Measurements from ENCODE around the gene MBIP.

Gene MBIP

DNA sequence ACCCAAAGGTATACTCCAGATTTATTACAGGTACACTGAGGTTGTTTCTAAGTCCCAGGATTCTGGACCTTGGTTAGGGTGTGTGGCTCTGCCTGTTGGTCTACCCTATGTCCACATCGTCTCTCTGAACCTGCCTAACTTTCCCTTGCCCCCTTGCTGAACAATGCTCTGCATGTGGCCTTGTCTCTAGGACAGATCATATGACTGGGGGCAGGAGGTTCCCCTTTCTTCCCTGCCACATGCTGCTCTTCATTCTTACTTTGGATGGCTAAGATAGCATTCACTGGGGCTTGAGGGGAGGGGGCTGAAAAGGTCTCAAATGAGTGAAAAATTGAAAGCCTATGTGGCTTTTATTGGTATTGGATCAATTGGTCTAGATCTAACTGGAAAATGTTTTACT lies 49.2 kb downstream of the MBIP start:
- no peak for DNase-seq (ENCODE audit: extremely low read depth, insufficient read length)
- H3K4me3 ChIP-seq (replicated peaks; ENCODE audit: low read depth, low read length) = no peak overlapping the region
- no peaks in the 10 kb centered on the region for H3K36me3 ChIP-seq (ENCODE audit: control insufficient read depth, insufficient read depth, low read length)
- H3K27me3 ChIP-seq (replicated peaks; ENCODE audit: control insufficient read depth, insufficient read depth, low read length) = peaks cover 2% of the 10 kb centered on the region; the same call in 1 of the 2 replicates
- TF ChIP-seq, protein P1, sequence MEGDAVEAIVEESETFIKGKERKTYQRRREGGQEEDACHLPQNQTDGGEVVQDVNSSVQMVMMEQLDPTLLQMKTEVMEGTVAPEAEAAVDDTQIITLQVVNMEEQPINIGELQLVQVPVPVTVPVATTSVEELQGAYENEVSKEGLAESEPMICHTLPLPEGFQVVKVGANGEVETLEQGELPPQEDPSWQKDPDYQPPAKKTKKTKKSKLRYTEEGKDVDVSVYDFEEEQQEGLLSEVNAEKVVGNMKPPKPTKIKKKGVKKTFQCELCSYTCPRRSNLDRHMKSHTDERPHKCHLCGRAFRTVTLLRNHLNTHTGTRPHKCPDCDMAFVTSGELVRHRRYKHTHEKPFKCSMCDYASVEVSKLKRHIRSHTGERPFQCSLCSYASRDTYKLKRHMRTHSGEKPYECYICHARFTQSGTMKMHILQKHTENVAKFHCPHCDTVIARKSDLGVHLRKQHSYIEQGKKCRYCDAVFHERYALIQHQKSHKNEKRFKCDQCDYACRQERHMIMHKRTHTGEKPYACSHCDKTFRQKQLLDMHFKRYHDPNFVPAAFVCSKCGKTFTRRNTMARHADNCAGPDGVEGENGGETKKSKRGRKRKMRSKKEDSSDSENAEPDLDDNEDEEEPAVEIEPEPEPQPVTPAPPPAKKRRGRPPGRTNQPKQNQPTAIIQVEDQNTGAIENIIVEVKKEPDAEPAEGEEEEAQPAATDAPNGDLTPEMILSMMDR (IDR thresholded peaks at IDR 0.05; ENCODE audit: insufficient read depth, low read length, poor library complexity, severe bottlenecking) = no peak

DNA sequence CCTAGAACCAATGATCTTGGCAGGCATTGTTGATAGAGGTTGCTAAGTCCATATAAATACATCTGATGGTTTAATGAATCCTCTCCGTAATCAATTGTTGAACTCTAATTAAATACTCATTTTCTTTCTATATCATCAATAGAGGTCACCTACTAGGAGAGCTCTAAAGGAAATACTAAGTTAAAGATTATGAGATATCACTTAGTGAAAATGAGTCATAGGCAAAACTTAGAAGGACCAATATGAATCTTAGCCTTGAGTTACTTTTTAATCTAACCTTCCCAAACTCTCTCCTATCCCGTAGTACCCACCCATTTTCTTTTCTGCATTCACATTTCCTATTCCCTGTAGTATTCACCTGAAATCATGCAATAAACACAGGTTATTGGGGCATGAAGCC lies 50.2 kb downstream of the MBIP start:
- TF ChIP-seq, protein P1 (IDR thresholded peaks at IDR 0.05; ENCODE audit: insufficient read depth, low read length, poor library complexity, severe bottlenecking) = no peak
- DNase-seq (ENCODE audit: extremely low read depth, insufficient read length) = no peak
- Histone ChIP-seq H3K4me3 (replicated peaks; ENCODE audit: low read depth, low read length) (no peak overlapping the region), H3K36me3 (ENCODE audit: control insufficient read depth, insufficient read depth, low read length) (no peaks in the 10 kb centered on the region), H3K27me3 (replicated peaks; ENCODE audit: control insufficient read depth, insufficient read depth, low read length) (peaks cover 2% of the 10 kb centered on the region; the same call in 1 of the 2 replicates)

DNA sequence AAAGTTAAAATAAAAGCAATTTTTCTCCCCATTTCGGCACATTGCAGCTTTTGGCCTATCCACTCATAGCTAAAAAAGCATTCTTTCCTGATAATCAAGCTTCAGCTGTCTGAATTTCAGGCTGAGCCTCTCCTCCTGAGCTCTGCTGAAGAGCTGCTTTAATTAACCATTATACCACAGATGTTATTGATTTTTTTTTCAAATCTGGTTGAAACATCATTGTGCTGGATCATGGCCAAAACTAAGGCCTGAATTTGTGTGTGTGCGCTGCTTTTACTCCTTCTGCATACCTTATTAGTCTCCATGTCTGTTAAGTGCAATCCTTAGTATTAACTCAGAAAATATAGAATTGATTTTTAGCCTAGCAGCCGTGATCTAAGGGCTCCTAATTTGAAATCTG lies 52.3 kb downstream of the MBIP start:
- Histone ChIP-seq H3K36me3 (ENCODE audit: control insufficient read depth, insufficient read depth, low read length) (no peaks in the 10 kb centered on the region), H3K27me3 (replicated peaks; ENCODE audit: control insufficient read depth, insufficient read depth, low read length) (peaks cover 2% of the 10 kb centered on the region; the same call in 1 of the 2 replicates)
- no peak for DNase-seq (ENCODE audit: extremely low read depth, insufficient read length)

DNA sequence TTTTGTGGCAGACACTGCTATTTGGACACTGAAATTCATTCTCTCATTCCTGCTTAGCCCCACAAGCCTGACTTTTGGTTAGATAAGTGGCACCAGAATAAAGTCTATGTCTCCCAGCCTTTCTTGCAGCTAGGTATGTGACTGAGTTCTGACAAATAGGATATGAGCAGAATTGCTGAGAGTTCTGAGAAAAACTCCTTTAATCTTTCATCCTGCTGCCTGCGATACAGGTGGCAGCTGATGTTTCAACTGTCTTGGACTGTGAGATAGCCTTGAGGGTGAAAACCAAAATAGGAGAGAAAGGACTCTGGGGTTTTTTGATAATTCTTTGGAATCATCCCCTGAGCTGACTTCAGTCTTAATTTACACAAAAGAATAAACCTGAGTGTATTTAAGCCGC lies 55.8 kb downstream of the MBIP start:
- TF ChIP-seq, protein P1 (IDR thresholded peaks at IDR 0.05; ENCODE audit: insufficient read depth, low read length, poor library complexity, severe bottlenecking) = no peak
- no peaks in the 10 kb centered on the region for H3K36me3 ChIP-seq (ENCODE audit: control insufficient read depth, insufficient read depth, low read length)
- H3K4me3 ChIP-seq (replicated peaks; ENCODE audit: low read depth, low read length) = no peak overlapping the region
- DNase-seq (ENCODE audit: extremely low read depth, insufficient read length) = no peak
- H3K27me3 ChIP-seq (replicated peaks; ENCODE audit: control insufficient read depth, insufficient read depth, low read length) = no peaks in the 10 kb centered on the region

More for the DNA sequence above, 52.3 kb downstream of the MBIP start:
- H3K4me3 ChIP-seq (replicated peaks; ENCODE audit: low read depth, low read length) = no peak overlapping the region
- TF ChIP-seq, protein P1 (IDR thresholded peaks at IDR 0.05; ENCODE audit: insufficient read depth, low read length, poor library complexity, severe bottlenecking) = no peak

DNA sequence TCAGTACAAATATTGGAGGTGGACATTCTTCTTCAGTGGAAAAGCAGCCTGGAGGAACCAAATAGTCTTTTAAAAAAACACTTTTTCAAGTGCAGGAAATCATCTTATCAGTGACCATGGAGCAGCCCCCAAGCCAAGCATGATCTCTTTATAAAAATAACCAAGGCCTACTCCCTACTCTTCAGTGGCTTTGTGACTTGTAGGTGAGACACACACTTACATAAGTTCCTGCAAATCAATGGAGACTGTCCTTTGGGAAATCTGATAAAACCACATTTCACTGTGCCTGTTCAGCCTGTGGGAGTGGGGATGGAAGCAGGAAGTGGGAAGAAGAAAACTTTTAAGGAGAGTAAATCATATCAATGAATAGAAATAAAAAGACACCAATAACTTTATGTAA lies 56.3 kb downstream of the MBIP start:
- TF ChIP-seq, protein P1 (IDR thresholded peaks at IDR 0.05; ENCODE audit: insufficient read depth, low read length, poor library complexity, severe bottlenecking) = no peak
- no peaks in the 10 kb centered on the region for H3K27me3 ChIP-seq (replicated peaks; ENCODE audit: control insufficient read depth, insufficient read depth, low read length)
- no peak overlapping the region for H3K4me3 ChIP-seq (replicated peaks; ENCODE audit: low read depth, low read length)
- H3K36me3 ChIP-seq (ENCODE audit: control insufficient read depth, insufficient read depth, low read length) = no peaks in the 10 kb centered on the region
- DNase-seq (ENCODE audit: extremely low read depth, insufficient read length) = no peak
